B cell (primary cell): Measurements from ENCODE around the gene MYO9B.

Experiments
- EZH2 ChIP-seq: IDR thresholded peaks from 2 replicates; pipeline ENCODE4 v1.6.1; 2012; ENCODE audit warnings: borderline replicate concordance, low read depth, mild to moderate bottlenecking, moderate library complexity, low read length; ENCODE audit not compliant: insufficient read depth, poor library complexity, severe bottlenecking
- TF ChIP-seq, protein P1 (sequence below): fragments of 200-600 bp; IDR thresholded peaks from one replicate; pipeline ENCODE4 v1.8.0; 2022; ENCODE audit warnings: antibody characterized with exemption, mild to moderate bottlenecking

DNA sequence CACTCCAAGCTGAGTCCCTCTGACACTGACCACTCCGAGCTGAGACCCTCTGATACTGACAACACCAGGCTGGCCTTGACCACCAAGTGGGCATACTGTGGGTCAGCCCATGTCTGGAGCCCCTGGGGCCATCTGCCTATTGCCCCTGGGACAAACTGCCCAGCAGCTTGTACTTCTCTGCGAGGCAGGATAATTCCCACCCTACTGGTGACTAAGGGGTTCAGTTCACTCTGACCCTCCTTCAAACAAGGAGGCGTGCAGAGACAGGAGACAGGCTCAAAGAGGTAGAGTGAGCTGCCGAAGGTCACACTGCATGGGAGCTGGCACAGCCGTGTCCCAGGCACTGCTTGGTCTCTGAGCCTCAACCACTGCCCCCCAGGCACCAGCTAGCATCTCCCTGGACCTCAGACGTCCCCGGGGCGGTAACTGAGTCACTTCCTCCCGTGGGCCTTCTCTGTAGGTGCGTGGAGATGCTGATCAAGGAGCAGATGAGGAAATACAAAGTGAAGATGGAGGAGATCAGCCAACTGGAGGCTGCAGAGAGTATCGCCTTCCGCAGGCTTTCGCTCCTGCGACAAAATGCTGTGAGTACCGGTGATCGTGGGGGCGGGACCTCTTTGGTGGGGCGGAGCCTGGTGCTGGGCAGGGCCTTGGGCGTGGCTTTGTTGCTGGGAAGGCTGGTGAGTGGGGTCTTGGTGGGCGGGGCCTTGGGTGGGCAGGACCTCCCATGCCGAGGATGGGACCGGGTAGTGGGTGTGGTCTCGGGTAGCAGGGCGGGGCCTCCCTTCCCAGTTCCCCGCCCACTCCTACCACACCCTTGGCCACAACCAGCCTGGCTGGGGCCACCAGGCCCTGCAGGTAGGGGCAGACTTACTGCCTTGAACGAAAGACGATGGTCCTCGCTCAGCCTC is 133.8 kb downstream of the MYO9B start:
- TF ChIP-seq, protein P1, sequence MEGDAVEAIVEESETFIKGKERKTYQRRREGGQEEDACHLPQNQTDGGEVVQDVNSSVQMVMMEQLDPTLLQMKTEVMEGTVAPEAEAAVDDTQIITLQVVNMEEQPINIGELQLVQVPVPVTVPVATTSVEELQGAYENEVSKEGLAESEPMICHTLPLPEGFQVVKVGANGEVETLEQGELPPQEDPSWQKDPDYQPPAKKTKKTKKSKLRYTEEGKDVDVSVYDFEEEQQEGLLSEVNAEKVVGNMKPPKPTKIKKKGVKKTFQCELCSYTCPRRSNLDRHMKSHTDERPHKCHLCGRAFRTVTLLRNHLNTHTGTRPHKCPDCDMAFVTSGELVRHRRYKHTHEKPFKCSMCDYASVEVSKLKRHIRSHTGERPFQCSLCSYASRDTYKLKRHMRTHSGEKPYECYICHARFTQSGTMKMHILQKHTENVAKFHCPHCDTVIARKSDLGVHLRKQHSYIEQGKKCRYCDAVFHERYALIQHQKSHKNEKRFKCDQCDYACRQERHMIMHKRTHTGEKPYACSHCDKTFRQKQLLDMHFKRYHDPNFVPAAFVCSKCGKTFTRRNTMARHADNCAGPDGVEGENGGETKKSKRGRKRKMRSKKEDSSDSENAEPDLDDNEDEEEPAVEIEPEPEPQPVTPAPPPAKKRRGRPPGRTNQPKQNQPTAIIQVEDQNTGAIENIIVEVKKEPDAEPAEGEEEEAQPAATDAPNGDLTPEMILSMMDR = no peak
- no peak for TF ChIP-seq EZH2
